ENCODE results near the gene CDH4. TPM values are rescaled to one million over a fixed set of nuclear protein-coding genes. Genes with fewer than 3 reads are reported as not detected.

Gene CDH4
- total and polyA plus RNA-seq, 2 of the 4 experiments (the other 2 are of a cell fraction): 1.6 to 3.5 TPM

DNA sequence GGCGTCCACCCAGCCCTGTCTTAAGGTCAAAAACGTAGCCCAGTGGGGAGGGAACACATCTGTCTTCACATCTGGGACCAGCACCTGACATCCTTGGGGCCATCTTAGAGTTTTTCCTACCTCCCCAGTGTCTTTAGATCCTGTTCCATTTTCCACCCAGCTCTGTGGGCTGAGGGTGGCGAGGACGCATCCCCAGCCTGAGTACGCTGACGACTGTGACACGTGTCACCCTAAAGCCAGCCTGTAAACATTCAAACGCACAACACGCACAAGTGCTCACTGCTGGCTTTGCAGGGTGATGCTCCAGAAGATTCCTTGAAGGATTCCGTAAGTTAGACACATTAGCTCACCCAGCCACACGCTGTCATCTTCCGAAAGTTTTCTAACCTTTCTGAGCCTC, 597.8 kb downstream of the CDH4 start:
- in situ Hi-C loops (cut with MboI; ENCODE audit: low sequenced_read_pairs): no loop called here
- TF ChIP-seq MAFK (IDR thresholded peaks at IDR 0.05; ENCODE audit: low read depth, low read length) (no peak), POLR2A (IDR thresholded peaks at IDR 0.05; ENCODE audit: low read depth, low read length) (no peak), RCOR1 (IDR thresholded peaks at IDR 0.05; ENCODE audit: insufficient replicate concordance, low read length) (no peak), RFX5 (IDR thresholded peaks at IDR 0.05; ENCODE audit: low read depth, low read length) (no peak), MXI1 (IDR thresholded peaks at IDR 0.05; ENCODE audit: borderline replicate concordance, low read depth, low read length) (no peak), SMC3 (IDR thresholded peaks at IDR 0.05; ENCODE audit: low read depth, low read length) (no peak), BHLHE40 (IDR thresholded peaks at IDR 0.05; ENCODE audit: low read depth, low read length) (no peak), MAZ (IDR thresholded peaks at IDR 0.05; ENCODE audit: borderline replicate concordance, low read depth, low read length) (no peak), CHD1 (IDR thresholded peaks at IDR 0.05; ENCODE audit: low read depth, low read length) (no peak), NFE2L2 (IDR thresholded peaks at IDR 0.05; ENCODE audit: low read depth, low read length) (no peak), CEBPB (IDR thresholded peaks at IDR 0.05; ENCODE audit: low read depth, low read length) (no peak), RAD21 (IDR thresholded peaks at IDR 0.05; ENCODE audit: low read length) (no peak), FOS (IDR thresholded peaks at IDR 0.05; ENCODE audit: low read depth, low read length) (no peak)
- TF ChIP-seq, protein P1, sequence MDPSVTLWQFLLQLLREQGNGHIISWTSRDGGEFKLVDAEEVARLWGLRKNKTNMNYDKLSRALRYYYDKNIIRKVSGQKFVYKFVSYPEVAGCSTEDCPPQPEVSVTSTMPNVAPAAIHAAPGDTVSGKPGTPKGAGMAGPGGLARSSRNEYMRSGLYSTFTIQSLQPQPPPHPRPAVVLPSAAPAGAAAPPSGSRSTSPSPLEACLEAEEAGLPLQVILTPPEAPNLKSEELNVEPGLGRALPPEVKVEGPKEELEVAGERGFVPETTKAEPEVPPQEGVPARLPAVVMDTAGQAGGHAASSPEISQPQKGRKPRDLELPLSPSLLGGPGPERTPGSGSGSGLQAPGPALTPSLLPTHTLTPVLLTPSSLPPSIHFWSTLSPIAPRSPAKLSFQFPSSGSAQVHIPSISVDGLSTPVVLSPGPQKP (IDR thresholded peaks at IDR 0.05; ENCODE audit: borderline replicate concordance, low read depth, low read length): no peak
- TF ChIP-seq, protein P2, sequence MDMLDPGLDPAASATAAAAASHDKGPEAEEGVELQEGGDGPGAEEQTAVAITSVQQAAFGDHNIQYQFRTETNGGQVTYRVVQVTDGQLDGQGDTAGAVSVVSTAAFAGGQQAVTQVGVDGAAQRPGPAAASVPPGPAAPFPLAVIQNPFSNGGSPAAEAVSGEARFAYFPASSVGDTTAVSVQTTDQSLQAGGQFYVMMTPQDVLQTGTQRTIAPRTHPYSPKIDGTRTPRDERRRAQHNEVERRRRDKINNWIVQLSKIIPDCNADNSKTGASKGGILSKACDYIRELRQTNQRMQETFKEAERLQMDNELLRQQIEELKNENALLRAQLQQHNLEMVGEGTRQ (IDR thresholded peaks at IDR 0.05; ENCODE audit: low read depth, low read length): no peak
- TF ChIP-seq, protein P3, sequence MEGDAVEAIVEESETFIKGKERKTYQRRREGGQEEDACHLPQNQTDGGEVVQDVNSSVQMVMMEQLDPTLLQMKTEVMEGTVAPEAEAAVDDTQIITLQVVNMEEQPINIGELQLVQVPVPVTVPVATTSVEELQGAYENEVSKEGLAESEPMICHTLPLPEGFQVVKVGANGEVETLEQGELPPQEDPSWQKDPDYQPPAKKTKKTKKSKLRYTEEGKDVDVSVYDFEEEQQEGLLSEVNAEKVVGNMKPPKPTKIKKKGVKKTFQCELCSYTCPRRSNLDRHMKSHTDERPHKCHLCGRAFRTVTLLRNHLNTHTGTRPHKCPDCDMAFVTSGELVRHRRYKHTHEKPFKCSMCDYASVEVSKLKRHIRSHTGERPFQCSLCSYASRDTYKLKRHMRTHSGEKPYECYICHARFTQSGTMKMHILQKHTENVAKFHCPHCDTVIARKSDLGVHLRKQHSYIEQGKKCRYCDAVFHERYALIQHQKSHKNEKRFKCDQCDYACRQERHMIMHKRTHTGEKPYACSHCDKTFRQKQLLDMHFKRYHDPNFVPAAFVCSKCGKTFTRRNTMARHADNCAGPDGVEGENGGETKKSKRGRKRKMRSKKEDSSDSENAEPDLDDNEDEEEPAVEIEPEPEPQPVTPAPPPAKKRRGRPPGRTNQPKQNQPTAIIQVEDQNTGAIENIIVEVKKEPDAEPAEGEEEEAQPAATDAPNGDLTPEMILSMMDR (conservative IDR thresholded peaks at IDR 0.05; ENCODE audit: low read depth, low read length): no peak

More for the DNA sequence above, 597.8 kb downstream of the CDH4 start:
- Histone ChIP-seq H3K4me2 (ENCODE audit: low read depth, low read length) (no peak overlapping the region), H3K27ac (ENCODE audit: insufficient read depth, low read length) (no peak overlapping the region), H3K56ac (ENCODE audit: extremely low read depth, insufficient read depth, low read length) (no peak overlapping the region), H3K4me1 (ENCODE audit: control insufficient read depth, insufficient read depth, low read length) (no peaks in the 10 kb centered on the region), H3K9me1 (ENCODE audit: insufficient read depth, low read length) (no peaks in the 10 kb centered on the region), H3K4me3 (ENCODE audit: insufficient read depth, low read depth, low read length) (no peak overlapping the region), H2AK9ac (replicated peaks; ENCODE audit: low read depth, low read length, poor library complexity) (no peak overlapping the region), H4K20me1 (ENCODE audit: insufficient read depth, low read length) (no peaks in the 10 kb centered on the region), H4K8ac (ENCODE audit: low read depth in 2 of 2, low read length in 2 of 2) (no peak overlapping the region), H3K4ac (ENCODE audit: low read depth, low read length) (no peak overlapping the region), H2BK120ac (ENCODE audit: low read depth, low read length) (no peak overlapping the region), H3K18ac (ENCODE audit: low read depth, low read length) (no peak overlapping the region), H4K5ac (ENCODE audit: low read depth, low read length) (no peak overlapping the region), H3K14ac (replicated peaks; ENCODE audit: low read depth, low read length) (no peak overlapping the region), H3K36me3 (ENCODE audit: control insufficient read depth, insufficient read depth, low read length) (no peaks in the 10 kb centered on the region), H4K91ac (ENCODE audit: insufficient read depth, low read depth, low read length) (no peak overlapping the region), H3K79me1 (ENCODE audit: low read depth in 1 of 2, low read length in 2 of 2) (no peaks in the 10 kb centered on the region), H3K9ac (ENCODE audit: low read depth, low read length) (no peak overlapping the region), H3K23ac (ENCODE audit: low read depth, low read length) (no peak overlapping the region), H3K9me3 (ENCODE audit: control insufficient read depth, insufficient read depth, low read length) (peaks cover 2% of the 10 kb centered on the region; the same call in 1 of the 2 replicates), H2AK5ac (ENCODE audit: low read depth, low read length) (no peak overlapping the region), H2BK20ac (ENCODE audit: low read depth, low read length) (no peak overlapping the region), H2BK5ac (ENCODE audit: low read depth, low read length, poor library complexity, severe bottlenecking) (no peak overlapping the region), H2AFZ (replicated peaks; ENCODE audit: low read length, poor library complexity) (no peak overlapping the region), H2BK15ac (ENCODE audit: low read depth, low read length) (no peak overlapping the region), H3K27me3 (ENCODE audit: control insufficient read depth, insufficient read depth, low read length) (peaks cover 5% of the 10 kb centered on the region; the same call in 1 of the 2 replicates)
- intact Hi-C loops (cut with micrococcal nuclease): no loop called here
- no peak for ATAC-seq (ENCODE audit: low read depth)
- POLR2A ChIA-PET (ENCODE audit: unreplicated experiment): no interaction called here
- no CpG with 5 or more reads among the region's 12 CpGs for WGBS, 2 experiments (ENCODE audit: extremely low coverage in 2 of 2, insufficient read length in 1 of 2)
- BruUV-seq (replicated peaks): no TSS peak
- no peak for DNase-seq
- CTCF ChIA-PET: no interaction called here
- dilution Hi-C loops (cut with HindIII; ENCODE audit: low sequenced_read_pairs, unreplicated experiment): no loop called here

Data from IMR-90 (cell line).